Measurements from ENCODE around the gene FOLR1.

Gene FOLR1

DNA sequence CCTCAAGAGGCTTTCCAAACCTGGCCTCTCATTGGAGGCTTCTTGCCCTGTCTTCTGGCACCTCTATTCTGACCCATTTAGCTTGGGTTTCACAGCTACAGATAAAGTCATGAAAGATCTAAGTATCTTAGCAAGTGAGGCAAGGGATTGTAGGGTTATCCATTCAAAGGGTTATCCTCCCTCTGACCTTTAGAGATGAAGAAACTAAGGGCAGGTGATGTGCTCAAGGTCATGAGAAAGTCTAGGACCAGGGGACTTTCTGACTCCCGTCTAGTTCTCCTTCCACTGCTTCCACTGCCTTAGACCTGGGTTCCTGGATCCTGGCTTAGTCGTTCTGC lies 44.8 kb downstream of the FOLR1 start:
- DNase-seq = no peak

DNA sequence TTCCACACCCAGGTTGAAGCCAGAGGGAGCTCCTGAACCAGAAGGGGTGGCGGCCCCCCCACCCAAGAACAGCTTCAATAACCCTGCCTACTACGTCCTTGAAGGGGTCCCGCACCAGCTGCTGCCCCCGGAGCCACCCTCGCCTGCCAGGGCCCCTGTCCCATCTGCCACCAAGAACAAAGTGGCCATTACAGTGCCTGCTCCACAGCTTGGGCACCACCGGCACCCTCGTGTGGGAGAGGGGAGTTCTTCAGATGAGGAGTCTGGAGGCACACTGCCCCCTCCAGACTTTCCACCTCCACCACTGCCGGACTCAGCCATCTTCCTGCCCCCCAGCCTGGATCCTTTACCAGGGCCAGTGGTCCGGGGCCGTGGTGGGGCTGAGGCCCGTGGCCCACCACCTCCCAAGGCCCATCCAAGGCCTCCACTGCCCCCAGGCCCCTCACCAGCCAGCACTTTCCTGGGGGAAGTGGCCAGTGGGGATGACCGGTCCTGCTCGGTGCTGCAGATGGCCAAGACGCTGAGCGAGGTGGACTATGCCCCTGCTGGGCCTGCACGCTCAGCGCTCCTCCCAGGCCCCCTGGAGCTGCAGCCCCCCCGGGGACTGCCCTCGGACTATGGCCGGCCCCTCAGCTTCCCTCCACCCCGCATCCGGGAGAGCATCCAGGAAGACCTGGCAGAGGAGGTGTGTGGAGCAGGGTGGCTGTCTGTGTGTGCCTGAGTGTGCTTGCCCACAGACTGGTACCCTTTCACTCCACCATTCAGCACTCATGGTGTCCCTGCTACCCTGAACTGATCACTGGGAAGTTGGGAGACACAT lies 45.4 kb downstream of the FOLR1 start:
- DNase-seq = no peak

DNA sequence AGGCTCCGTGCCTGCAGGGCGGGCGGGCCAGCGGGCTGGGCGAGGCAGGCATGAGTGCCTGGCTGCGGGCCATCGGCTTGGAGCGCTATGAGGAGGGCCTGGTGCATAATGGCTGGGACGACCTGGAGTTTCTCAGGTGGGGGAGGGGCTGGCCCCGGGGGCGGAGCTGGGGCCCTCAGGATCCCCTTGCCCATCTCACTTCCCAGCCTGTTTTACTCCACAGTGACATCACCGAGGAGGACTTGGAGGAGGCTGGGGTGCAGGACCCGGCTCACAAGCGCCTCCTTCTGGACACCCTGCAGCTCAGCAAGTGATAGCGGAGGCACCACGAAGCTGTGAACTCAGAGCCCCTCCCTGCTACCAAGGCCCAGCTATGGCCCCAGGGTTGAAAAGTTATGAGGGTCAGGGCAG lies 46.1 kb downstream of the FOLR1 start:
- DNase-seq = peak; percentile 66

DNA sequence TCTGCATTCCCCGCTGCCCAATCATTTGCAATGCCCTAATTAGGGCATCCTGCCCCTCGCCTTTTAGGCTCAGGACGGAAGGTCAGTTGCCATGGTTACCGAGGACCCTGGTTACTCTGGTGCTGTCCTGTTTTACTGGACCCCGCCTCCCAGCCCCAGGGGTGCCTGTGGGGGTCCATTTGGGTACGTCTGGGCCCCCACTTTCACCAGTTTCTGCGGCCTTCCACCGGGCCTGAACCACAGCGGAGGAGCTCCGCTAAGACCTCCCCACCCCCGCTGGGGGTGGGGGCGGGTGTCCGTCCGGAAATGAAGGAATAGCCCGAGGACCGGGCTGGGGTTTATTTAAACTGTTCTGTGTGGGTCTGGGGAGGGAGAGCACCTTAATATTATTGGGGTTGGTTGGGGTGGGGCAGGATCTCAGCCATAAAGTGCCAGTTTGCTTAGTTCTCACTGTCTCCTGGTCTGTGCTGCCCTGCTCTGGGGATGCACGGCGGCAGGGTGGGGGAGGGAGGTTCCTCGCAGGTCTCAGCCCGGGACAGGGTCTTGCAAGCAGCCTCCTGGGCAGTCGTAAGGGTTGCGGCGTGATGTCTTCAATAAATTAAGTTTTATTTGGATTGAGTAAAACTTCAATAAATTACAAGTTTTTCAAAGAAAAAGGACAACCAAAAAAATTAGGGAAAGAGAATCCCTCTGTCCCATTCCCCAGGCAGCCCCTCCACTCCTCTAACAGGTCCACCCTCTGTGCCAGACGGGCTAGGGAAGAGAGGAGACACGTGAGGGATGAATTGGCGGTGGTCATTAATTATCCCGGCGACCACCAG lies 46.8 kb downstream of the FOLR1 start:
- DNase-seq = no peak

DNA sequence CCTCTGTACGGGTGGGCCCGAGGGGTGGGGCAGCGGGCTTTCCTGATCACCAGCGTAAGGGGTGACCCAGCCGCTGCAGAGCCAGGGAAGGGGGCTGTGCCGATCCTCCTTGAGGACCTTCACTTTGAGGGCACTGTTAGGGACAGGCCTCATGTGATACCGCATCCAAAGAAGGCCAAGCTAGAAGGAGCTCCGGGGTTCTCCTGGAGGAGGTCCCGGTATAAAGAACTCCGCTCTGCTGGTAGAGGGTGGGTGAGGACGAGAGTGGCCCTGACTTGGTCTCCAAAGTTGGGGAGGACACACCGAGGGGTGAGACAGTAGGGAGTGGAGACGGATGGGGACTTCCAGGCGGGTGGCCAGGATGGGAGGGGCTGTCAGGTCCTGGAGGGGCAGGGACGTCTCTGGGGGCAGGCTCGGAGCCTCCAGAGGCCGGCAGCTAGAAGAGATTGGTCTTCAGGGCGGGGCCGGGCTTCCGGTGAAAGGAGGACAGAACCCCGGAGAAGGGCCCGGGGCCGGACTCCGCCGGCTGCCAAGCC lies 47.4 kb downstream of the FOLR1 start:
- DNase-seq = peak; percentile 45

DNA sequence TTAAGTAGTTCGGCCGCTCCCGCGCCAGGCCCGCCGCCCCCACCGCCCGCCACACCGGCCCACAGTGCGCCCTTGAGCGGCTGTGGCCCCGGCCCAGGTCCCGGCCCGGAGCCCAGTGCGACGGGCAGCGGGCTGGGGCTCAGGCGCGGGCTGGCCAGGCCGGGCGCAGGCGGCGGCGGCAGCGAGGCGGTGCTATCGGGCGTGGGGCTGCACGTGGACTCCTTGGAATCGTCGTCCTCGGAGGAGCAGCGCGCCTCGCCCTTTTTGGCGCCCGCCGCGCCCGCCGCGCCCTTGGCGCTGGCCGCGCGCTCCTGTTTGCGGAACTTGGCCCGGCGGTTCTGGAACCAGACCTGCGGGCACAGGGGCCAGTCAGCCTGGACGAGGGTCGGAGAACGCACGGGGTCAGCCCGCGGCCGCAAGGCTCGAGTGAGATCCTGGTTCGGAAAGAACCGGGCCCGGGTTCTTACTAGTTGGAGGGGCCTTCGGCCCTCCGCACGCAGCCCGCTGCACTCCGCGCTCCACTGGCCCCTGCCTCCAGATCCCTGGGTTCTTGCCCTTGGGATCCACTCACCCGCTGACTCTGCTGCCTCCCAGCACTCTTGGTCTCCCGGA lies 48.0 kb downstream of the FOLR1 start:
- peak; percentile 69 for DNase-seq

DNA sequence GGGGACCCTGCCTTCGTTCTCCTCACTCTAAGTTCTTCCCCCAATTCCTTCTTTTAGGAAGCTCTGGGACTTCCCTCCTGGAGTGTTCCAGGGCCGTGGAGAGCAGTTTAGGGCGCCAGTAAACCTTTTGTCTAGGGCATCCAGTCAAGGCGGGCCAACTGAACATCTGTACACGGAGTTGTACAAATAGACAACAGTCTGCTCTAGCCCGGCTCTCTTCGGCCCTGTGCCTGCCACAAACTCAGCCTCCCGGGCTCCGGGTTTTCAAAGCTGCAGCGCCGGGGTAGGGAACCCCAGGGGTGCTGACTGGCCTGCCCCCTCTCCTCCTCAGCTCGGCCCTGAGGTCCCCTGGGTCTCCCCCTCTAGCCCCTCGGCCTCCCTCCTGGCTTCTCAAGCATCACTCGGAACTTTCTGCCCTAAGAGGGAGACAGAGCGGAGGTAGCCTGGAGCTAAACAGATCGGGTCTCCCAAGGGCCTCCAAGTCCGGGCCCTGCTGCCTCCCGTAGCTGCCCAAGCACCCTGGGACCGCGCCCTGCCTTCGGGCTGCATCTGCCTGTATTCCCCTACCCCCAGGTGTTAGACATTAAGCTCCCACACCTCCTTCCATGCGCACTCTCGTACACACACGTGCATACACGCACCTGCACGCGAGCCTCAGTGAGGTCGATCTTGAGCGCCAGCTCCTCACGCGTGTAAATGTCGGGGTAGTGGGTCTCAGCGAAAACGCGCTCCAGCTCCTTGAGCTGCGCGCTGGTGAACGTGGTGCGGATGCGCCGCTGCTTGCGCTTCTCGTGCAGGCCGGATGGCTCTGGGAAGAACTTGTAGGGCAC lies 48.7 kb downstream of the FOLR1 start:
- peak; percentile 60 for DNase-seq

DNA sequence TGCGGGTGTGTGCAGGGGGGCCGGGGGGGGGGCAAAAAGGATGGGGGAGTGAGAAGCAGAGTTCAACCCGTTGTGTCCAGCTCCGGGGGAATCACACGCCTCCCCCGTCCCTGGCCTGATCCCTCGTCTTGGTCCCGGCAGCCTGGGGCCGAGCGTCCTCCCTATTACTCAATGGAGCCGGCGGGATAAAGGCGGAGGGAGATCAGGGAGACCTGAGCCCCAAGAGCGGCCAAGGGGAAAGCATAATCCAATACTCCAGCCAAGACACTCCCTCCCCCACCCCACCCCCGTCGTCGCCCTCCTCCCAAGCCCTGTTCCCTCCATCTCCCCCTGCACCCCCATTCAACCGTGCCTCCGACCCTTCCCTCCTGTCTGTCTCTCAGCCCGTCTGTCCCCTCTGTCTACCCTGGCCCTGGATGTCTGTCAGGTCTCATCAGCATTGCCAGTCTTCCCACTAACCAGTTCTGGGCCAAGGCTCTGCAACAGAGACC lies 49.4 kb downstream of the FOLR1 start:
- no peak for DNase-seq

DNA sequence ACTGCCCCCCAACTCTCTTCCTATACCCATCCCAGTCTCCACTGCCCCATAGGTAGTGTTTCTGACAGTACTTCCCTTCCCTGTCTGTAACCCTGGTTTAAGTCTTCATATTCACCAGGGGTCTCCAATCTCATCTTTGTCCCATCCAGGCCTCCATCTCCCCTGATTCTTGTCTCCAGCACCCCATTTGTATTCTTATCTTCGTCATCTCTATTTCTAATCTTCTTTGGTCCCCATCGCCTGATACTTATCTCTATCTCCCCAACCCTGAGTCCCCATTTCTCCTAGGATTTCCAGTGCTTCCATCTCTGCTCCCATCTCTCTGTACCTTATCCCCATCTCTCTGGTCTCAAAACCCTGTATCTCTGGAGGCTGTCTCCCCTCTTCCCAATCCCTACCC lies 50.2 kb downstream of the FOLR1 start:
- DNase-seq = no peak

DNA sequence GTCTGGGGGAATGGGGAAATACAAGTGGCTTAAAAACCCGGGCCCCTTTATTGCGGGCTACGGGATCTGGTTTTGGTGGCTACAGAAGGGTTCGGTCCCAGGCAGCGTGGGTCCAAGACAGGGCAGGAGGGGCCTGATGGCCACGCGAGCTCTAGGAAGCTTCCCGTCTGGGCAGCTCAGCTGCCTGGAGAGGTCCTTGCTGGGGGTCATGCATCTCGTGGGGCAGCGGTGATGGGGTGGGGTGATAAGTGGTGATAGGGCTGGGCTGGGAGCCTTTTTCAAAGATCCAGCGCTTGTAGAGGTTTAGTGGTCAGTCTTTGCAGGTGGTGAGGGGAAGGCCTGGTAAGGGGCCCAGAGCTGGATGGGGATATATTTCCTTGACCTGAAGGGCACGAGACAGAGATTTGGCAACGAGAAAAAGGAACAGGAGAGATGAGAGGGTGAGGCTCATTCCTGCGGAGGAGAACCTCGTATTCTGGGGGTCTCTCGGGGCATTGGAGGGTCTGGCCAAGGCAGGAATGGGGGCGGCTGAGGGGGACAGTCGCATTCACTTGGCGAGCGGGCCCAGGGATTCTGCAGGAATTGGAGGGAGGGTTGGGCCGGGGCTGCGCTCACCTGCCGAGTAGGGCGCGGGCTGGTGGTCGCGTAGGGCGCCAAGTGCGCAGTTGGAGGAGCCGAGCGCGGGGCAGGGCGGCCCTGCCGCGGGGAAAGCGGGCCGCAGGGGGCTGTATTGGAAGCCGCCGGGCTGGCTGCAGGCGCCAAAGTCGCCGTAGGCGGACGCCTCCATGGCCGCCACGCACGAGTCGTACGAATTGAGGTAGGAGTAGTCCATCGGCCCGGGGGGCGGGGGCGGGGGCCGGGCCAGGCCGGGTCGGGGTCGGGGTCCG lies 51.5 kb downstream of the FOLR1 start:
- DNase-seq = peak; percentile 15

DNA sequence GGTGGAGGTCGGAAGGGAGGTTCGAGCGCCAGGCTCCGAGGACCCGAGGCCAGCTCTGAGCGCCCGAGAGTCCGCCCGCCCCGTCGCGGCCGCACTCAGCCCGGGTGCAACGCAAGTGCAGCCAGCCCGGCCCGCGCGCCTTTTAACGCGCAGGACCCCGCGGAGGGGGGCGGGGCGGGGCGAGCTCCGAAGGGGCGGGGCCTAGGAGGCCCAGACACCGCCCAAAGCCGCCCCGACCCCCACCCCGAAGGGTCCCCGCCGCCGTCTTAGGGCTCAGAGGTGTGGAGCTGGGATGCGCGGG lies 52.1 kb downstream of the FOLR1 start, which contains the start of gene PHOX2A:
Gene PHOX2A (minus strand): TSS at position 117 of the 301 bp plus-strand sequence. CDS start 172 bp downstream, outside the sequence.
- DNase-seq = no peak

DNA sequence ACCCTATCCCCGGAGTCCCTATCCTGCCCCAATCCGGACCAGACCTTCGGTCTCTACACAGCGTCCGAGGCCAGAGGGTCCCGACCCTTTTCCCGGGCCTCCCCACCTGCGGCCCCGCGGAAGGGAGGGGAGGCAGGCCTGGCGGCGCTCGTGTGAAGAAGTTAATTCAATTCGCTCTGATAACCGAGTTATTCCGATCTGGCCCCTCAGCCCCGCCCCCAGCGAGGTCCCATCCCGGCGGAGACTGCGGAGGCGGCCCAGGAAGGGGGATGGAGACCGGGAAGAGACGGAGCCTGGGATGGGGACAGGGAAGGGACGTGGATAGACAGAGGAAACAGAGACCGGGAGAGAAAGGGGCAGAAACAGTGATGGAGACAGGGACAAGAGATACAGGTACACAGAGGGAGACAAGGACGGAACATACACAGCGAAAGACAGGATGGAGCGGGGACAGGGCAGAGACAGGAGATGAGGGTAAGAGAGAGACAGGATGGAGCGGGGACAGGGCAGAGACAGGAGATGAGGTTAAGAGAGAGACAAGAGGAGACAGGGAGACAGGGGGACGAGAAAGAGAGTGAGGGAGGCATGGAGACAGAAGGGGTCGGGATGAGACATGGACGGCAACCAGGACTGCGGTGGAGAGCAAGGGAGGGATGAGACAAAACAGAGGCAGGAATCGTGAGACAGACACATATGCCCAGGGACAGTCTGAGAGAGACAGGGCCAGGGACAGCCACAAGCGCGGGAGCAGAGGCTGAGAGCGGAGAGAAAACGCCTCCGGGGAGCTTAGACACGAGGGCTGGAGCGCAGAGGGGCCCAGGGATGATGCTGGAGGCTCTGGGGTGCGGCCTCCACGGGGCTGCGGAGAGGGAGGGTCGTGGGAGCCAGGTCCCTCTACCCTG lies 52.7 kb downstream of the FOLR1 start:
- DNase-seq = peak; percentile 52

DNA sequence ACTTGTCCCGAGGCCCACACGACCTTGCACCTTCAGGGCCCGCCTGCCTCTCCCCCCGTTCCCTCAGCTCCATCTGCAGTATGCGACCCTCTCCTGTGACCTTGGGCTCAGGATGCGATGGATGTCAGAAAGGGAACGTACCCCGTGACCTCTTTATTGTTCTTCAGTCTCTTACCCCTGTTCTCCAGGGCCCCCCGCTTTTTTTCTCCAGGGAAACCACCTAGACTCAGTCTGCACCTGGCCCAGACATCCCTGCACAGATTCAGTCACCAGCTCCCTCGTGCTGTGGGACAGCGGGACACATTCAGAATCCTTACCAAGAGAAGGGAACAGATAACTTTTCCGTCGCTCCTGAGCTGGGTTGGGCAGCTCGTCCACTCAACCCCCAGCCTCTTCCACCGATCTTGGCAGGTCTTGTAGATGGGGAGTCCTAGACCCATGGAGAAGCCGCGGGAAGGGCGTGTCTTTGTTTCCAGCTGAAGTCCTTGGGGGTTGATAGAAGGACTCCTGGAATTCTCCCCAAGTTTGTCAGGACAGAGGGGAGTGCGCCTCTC lies 53.4 kb downstream of the FOLR1 start:
- DNase-seq = no peak

Data from retina (tissue), 1 donor.